Measurements from ENCODE around the gene SYNE1.
A peak's percentile ranks its signal among the peaks of the same experiment; 100 is the strongest.

Gene SYNE1

GRCh38 chr6:152123076-152123475 is 514.1 kb downstream of the SYNE1 start:
- no peak for DNase-seq

DNA sequence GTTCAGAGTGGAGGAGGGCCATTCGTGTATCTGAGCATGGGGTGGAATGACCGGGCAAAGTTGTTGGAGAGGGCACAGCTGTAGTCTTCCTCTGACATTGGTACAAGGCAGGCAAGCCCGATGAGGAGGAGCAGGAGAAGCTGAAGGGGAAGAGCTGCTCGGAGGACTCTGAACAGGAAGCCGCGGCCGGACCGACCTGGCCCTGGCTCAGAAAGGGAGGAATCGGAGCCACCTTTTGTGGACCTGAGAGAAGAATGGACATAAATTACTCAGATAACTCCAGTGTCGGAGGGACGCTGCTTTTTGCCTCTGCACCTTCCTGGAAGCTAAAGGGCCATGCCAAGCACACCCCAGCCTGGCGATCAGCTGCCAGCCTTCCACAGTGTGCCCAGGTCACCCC is 514.7 kb downstream of the SYNE1 start:
- no peak for DNase-seq

DNA sequence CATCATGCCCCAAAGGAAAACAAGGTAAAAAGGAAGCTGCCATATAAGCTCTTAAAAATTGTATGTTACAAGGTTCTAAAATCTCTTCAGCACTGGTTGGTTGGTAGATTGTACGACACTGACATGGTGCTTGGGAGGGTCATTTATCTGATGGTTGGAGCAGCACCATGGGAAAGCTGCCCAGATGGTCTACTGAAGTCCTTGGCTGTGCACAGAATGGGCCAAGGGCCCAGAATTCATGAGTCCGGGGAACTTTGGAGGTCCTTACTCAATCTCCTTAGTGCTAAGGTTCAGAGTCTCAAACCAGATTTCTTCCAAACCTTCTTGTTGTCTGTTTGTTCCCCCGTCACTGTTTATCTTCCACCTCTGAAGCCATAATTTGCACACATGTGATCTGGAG is 515.3 kb downstream of the SYNE1 start:
- no peak for DNase-seq

GRCh38 chr6:152119831-152120230 is 517.3 kb downstream of the SYNE1 start:
- DNase-seq, result no peak

DNA sequence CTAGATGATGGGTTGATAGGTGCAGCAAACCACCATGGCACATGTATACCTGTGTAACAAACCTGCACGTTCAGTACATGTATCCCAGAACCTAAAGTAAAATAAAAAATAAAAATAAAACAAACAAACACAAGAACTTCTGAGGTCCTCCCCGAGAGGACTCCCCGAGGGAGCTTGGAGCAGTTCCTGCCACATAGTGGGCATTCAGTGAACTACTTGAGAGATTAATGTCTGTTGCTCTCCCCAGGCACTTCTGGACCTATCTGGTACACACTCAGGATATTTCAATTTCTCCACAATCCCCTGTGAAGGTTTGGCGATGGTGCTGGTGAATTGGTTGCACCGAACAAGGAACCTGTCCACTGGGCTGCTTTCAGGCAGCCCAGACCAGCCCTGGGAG is 518.5 kb downstream of the SYNE1 start:
- DNase-seq, result no peak

DNA sequence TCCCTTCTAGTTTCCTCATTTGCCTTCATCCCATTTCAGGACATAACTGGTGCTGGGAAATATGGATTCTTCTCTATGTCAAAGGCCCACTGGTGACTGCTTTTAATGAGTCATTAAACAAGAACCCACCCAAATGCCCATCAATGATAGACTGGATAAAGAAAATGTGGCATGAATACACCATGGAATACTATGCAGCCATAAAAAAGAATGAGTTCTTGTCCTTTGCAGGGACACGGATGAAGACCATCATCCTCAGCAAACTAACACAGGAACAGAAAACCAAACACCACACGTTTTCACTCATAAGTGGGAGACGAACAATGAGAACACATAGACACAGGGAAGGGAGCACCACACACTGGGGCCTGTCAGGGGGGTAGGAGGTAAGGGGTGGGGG is 518.9 kb downstream of the SYNE1 start:
- no peak for DNase-seq

GRCh38 chr6:152117156-152118133 is 519.7 kb downstream of the SYNE1 start:
- DNase-seq, result no peak

DNA sequence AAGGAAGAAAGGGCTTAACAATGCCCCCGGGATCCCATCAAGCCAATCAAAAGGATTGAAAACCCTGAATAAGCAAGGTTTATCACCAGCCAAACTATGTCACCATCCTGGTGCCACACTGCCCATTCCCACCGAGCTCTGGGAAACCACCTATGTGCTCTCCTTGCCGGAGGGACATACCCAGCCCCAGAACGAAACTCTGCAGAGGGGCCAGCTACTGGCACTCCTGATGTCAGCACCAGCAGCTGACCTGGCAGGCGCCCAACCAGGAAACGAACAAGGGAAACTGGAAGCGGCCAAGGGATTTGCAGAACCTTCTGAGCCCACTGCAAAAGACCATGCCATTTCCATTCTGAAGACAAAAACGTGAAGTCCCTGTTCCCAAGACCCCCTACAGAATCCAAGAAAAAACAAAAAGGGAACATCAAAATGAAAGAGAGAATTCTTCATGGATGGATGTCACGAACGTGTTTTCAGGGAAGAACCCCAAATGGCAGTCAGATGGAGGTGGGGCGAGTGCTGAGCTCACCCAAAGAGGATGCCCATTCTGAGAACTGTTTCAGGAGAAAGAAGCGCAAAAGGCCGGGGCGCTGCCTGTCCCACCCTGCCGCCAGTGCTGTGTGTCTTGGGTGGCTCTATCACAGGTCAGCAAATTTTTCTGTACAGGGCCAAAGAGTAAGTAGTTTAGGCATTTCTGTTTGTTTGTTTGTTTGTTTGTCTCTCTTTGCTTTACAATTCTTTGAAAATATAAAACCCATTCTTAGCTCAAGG is 524.5 kb downstream of the SYNE1 start:
- no peak for DNase-seq

GRCh38 chr6:152110886-152111820 is 526.0 kb downstream of the SYNE1 start:
- no peak for DNase-seq

GRCh38 chr6:152107973-152108372 is 529.2 kb downstream of the SYNE1 start:
- no peak for DNase-seq

- DNase-seq, result peak in 1 of 2 experiments; percentile 19
Measured at GRCh38 chr6:152100183-152100618, 537.0 kb downstream of the SYNE1 start.

- no peak for DNase-seq
Measured at GRCh38 chr6:152099446-152100182, 537.5 kb downstream of the SYNE1 start.

- DNase-seq, result no peak
Measured at GRCh38 chr6:152098683-152099082, 538.5 kb downstream of the SYNE1 start.

- peak in 1 of 2 experiments; percentile 39 for DNase-seq
Measured at GRCh38 chr6:152096863-152097496, 540.2 kb downstream of the SYNE1 start.

DNA sequence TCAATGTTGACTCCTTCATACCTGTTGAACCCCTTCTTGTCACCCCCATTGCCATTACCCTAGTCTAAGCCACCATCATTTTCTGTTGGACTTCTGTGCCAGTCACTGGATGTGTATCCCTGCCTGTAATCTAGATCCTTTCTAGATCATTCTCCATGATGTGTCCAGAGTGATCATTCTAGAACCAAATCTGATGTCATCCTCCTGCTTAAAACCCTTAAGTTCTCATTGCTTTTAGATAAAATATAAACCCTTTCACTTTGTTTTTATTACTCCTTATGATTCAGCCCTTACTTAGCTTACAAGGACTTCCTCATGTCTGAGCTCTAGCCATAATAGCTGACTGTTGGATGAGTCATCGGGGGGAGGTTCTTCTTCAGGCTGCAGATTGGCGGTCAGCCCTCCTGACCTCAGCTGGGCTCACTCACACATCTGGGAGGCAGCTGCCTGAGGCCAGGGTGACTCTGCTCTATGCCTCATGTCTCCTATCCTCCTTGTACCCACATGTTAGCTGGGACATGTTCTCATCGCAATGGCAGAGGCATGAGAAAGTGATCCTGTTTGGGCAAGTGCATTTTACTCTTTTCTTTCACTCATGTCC is 542.1 kb downstream of the SYNE1 start:
- DNase-seq, result peak; percentile 73 to 96

GRCh38 chr6:152094276-152094675 is 542.9 kb downstream of the SYNE1 start:
- no peak for DNase-seq

DNA sequence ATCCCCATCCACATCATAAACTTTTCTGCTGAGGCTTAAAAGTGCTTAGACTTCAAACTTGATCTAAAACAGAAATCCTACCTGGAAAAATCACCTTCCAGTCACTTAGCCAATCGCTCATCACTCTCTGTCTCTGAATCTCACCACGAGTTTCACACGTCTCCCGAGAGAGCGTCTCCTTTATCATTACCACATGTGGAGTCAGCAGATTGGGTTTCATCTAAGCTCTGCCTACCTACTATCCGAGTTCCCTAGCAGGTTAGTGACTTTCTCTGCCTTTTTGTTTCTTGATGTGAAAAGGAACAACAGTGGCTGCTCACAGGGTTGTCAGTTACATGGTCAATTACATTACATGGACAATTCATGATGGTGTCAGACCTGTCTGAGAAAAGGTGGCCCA is 543.5 kb downstream of the SYNE1 start:
- no peak for DNase-seq

DNA sequence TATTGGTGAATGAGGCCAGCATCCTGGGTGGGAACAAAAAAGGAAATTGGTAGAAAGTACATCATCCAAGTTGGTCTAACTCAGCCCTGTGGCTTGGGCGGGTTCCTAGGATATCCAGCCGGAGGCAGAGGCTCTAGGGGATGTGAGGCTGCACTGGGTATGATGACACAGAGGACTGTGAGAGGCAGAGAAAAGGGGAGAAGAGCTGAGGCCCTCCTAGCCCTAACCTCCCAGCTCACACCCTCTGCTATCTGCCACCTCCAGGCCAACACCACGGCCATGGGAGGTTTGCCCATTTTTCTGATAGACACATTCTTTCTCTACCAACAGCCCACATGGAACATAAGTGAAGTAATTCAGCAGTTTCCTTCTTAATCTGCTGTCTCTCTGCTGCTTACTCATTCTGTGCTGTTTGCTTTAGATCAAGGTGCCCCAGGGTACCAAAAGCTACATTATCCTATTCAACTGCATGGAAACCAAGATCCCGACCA is 545.3 kb downstream of the SYNE1 start:
- DNase-seq, result no peak

- no peak for DNase-seq
Measured at GRCh38 chr6:152091201-152091600, 546.0 kb downstream of the SYNE1 start.

- no peak for DNase-seq
Measured at GRCh38 chr6:152089992-152090391, 547.2 kb downstream of the SYNE1 start.

DNA sequence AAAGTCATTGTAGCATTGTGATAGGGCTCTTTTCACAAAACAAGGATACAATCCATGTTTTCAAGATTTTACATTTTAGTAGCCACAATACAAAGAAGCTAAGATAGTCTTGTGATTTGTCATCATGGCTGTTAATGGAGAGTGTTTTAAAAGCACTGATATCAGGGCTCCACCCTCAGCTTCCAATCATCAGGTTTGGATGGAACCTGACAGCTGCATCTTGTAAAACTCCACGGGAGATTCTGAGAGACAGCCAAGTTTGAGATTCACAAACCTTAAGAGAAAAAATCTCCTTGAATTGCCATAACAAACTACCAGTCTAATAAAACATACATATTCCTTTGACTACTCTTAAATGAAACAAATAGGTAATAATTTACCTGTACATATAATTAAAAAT is 549.5 kb downstream of the SYNE1 start:
- DNase-seq, result no peak

All from SW 1271 (cell line).